Tibial nerve (tissue), 4 donors: ENCODE results near the gene BPIFB3.

Source experiments
- EP300 ChIP-seq, 2 donors: sonication (generic); formaldehyde crosslinking; IDR thresholded peaks; one replicate each; pipeline ENCODE4 v1.6.1; 2017; ENCODE audit warnings: antibody characterized with exemption in 2 of 2, mild to moderate bottlenecking in 1 of 2
- POLR2A ChIP-seq, 2 donors: fragments of 450-650 bp; IDR thresholded peaks; one replicate each; pipeline ENCODE4 v1.6.1; 2017; ENCODE audit warnings: antibody characterized with exemption in 2 of 2, mild to moderate bottlenecking in 2 of 2, moderate library complexity in 2 of 2
- TF ChIP-seq, protein P1 (sequence below), 5 experiments: fragments of 200-600 bp in 3 of 5; fragments of 450-650 bp in 2 of 5; sonication (generic) in 3 of 5; IDR thresholded peaks; one replicate each; pipeline ENCODE4 v1.5.1; 2016 to 2019; ENCODE audit warnings: antibody characterized with exemption in 5 of 5, mild to moderate bottlenecking in 3 of 5, moderate library complexity in 2 of 5

DNA sequence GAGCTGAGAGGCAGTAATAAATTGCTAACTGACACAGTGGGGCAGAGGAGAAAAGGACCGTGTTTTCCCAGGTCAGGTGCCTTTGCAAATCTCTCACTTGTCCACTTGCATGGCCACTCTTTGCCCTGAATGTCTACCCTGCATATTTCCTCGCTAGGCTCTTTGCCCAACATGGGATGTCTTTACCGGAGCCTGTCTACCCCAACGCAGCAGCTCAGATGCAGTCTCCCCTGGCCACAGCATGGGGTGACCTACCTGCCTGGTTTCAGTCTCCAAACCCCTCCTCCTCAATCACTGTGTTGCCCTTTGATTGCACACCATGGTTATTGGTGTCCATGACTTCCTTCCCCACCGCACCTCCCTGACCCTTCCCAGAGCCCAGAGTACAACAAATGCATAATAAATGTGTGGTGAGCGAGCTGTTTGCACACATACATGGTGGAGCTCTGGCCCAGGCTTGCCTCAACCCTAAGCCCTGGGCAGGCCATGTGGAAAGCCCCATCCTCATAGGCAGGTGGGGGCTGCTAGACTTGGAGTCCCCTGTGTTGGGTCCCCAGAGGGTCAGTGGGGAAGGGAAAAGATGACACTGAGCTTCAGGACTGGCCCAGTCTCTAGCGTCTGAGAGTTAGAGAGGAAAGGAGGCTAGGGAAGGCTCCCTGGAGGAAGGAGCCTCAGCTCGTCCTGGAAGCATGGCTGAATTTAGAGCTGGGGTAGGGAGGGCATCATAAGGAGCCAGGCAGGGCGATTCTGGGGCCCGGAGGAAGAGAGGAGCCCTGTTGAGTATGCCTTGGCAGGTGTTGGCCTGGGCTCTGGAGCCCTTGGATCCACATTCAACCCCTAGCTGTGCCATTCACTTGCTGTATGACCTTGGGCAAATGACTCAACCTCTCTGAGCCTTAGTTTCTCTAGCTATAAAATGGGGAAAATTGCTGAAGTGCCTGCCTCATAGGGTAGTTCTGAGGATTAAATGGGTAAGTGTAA is 26.6 kb upstream of the BPIFB3 start:
- no peak for TF ChIP-seq POLR2A (IDR thresholded peaks at IDR 0.05)
- TF ChIP-seq, protein P1, sequence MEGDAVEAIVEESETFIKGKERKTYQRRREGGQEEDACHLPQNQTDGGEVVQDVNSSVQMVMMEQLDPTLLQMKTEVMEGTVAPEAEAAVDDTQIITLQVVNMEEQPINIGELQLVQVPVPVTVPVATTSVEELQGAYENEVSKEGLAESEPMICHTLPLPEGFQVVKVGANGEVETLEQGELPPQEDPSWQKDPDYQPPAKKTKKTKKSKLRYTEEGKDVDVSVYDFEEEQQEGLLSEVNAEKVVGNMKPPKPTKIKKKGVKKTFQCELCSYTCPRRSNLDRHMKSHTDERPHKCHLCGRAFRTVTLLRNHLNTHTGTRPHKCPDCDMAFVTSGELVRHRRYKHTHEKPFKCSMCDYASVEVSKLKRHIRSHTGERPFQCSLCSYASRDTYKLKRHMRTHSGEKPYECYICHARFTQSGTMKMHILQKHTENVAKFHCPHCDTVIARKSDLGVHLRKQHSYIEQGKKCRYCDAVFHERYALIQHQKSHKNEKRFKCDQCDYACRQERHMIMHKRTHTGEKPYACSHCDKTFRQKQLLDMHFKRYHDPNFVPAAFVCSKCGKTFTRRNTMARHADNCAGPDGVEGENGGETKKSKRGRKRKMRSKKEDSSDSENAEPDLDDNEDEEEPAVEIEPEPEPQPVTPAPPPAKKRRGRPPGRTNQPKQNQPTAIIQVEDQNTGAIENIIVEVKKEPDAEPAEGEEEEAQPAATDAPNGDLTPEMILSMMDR (IDR thresholded peaks at IDR 0.05): no peak
- no peak for TF ChIP-seq EP300 (IDR thresholded peaks at IDR 0.05)
